Measurements from ENCODE around the gene TOMM40. TPM values are rescaled to one million over a fixed set of nuclear protein-coding genes. Genes with fewer than 3 reads are reported as not detected.
"Not testable (repeated sequence)": the region's sequence is repeated elsewhere in the genome, so short reads cannot be mapped to it uniquely, and the experiment has no call there.

Gene TOMM40
- total RNA-seq, 2 experiments from 2014 or later, result 46.6 to 47.4 TPM

DNA sequence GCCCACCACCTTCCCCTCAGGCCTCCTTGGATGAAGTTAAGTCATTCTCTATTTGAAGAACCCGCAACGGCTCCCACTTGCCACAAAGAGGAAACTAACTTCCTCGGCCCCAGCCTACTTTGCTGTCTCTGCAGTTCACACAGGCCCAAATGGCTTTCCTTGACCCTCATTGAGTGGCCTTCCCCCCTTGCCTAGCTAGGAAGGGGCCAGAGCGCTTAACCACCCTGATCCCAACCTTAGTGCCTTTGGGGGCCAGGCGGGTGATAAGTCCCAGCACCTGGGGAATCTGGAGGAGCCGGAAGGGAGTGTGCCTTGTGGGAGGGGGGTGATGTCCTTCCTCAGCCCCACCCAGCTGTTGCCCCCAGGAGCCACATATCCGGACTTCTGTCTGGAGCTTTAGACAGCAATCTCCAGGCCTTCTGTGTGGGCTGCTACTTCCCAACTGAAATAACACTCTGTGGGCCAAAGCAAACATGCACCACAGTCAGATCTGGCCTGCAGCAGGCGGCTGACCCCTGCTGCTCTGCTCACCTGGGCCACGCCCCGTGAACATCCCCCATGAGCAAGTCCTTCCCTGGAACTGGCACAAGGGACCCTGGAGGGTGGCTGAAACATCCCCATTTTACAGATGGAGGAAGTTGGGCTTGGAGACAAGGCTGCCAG, 34.5 kb upstream of the TOMM40 start:
- H3K27me3 Mint-ChIP-seq, result peaks cover 11% of the 10 kb centered on the region
- H3K27ac Mint-ChIP-seq, result no peak overlapping the region
- H3K9me3 Mint-ChIP-seq, result no peaks in the 10 kb centered on the region
- peaks cover 4% of the 10 kb centered on the region for H3K4me1 Mint-ChIP-seq
- no peaks in the 10 kb centered on the region for H3K36me3 Mint-ChIP-seq (ENCODE audit: low read depth)
- ChIA-PET CTCF (interaction anchor here (1.0 kb wide), 1 partner anchor 73 kb away, joined by 3 read pairs; no protein-coding TSS in a partner anchor), POLR2A (no interaction called here)
- DNase-seq, result no peak
- H3K4me3 Mint-ChIP-seq, result no peak overlapping the region

DNA sequence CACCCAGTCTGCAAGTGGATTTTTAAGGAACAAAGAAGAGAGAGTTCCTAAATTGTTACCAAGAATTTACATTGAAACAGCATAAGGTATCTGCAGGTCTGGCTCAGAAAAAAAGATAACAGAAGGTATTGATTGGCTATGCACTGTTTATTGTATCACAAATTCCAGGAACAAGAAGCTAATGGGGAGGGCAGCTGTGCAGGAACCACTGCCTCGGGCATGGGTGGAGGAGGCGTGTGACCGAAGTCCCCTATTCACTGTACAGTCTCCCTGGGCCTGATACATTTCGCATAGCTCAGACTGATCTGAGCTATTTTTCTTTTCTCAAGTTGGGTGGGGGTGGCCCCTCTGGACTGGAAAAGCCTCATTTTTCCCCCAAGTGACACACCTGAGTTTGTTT, 33.2 kb upstream of the TOMM40 start:
- Mint-ChIP-seq H3K27ac (no peak overlapping the region), H3K4me3 (no peak overlapping the region), H3K27me3 (peaks cover 5% of the 10 kb centered on the region), H3K4me1 (peaks cover 4% of the 10 kb centered on the region), H3K36me3 (ENCODE audit: low read depth) (no peaks in the 10 kb centered on the region), H3K9me3 (no peaks in the 10 kb centered on the region)
- CTCF ChIA-PET, result interaction anchor here (1.0 to 1.1 kb wide), 2 partner anchors 12 to 74 kb away, joined by 3 read pairs; partner anchors contain the start of gene NECTIN2
- DNase-seq, result no peak
- POLR2A ChIA-PET, result no interaction called here

DNA sequence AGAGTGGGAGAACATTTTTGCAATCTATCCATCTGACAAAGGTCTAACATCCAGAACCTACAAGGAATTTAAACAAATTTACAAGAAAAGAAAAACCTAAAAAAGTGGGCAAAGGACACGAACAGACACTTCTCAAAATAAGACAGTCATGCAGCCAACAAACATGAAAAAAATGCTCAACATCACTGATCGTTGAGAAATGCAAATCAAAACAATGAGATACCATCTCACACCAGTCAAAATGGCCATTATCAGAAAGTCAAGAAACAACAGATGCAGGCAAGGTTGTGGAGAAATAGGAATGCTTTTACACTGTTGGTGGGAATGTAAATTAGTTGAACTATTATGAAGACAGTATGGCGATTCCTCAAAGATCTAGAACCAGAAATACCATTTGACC, 29.5 kb upstream of the TOMM40 start:
- H3K4me3 Mint-ChIP-seq; CTCF ChIA-PET; H3K27me3 Mint-ChIP-seq; H3K4me1 Mint-ChIP-seq; H3K27ac Mint-ChIP-seq; POLR2A ChIA-PET; DNase-seq; H3K9me3 Mint-ChIP-seq; H3K36me3 Mint-ChIP-seq (ENCODE audit: low read depth): not testable (repeated sequence)

DNA sequence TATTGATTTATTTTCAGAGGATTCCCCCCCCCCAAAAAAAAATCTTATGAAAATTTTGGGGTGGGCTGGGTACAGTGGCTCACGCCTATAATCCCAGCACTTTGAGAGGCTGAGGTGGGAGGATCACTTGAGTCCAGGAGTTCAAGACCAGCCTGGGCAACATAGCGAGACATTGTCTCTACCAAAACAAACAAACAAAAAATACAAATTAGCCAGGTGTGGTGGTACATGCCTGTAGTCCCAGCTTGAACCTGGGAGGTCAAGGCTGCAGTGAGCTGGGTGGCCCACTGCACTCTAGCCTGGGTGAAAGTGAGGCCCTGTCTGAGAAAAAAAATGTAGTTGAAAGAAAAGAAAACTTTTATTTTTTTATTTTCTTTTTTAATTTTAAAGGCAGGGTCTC, 27.1 kb upstream of the TOMM40 start:
- H3K9me3 Mint-ChIP-seq, result no peaks in the 10 kb centered on the region
- CTCF ChIA-PET, result no interaction called here
- H3K4me3 Mint-ChIP-seq, result no peak overlapping the region
- no peaks in the 10 kb centered on the region for H3K36me3 Mint-ChIP-seq (ENCODE audit: low read depth)
- no peaks in the 10 kb centered on the region for H3K4me1 Mint-ChIP-seq
- POLR2A ChIA-PET, result no interaction called here
- H3K27ac Mint-ChIP-seq, result no peak overlapping the region
- no peaks in the 10 kb centered on the region for H3K27me3 Mint-ChIP-seq
- DNase-seq, result no peak

DNA sequence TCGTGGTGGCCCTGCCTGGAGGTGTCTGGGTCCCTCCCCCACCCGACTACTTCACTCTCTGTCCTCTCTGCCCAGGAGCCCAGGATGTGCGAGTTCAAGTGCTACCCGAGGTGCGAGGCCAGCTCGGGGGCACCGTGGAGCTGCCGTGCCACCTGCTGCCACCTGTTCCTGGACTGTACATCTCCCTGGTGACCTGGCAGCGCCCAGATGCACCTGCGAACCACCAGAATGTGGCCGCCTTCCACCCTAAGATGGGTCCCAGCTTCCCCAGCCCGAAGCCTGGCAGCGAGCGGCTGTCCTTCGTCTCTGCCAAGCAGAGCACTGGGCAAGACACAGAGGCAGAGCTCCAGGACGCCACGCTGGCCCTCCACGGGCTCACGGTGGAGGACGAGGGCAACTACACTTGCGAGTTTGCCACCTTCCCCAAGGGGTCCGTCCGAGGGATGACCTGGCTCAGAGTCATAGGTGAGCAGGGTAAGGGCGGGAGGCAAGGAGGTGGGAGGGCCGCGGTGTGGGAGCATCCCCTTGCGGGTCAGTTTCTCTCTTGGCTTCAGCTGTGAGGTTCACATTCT, 25.8 kb upstream of the TOMM40 start:
- no peaks in the 10 kb centered on the region for H3K36me3 Mint-ChIP-seq (ENCODE audit: low read depth)
- no peak overlapping the region for H3K4me3 Mint-ChIP-seq
- H3K27me3 Mint-ChIP-seq, result no peaks in the 10 kb centered on the region
- H3K27ac Mint-ChIP-seq, result no peak overlapping the region
- ChIA-PET CTCF (no interaction called here), POLR2A (no interaction called here)
- no peak for DNase-seq
- H3K4me1 Mint-ChIP-seq, result no peaks in the 10 kb centered on the region
- no peaks in the 10 kb centered on the region for H3K9me3 Mint-ChIP-seq

DNA sequence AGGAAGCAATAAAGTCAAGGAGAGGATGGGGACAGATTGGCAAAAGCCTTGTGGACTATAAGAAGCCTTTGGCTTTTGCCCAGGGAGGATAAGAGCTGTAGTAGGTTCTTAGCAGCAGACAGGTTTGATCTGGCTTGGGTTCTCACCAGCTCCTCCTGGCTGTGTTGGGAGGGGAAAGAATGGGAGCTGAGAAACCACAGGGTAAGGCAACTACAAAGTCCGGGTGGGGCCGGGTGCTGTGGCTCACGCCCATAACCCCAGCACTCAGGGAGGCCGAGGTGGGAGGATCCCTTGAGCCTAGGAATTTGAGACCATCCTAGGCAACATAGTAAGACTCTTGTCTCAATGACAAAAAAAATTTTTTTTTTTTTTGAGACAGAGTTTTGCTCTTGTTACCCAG, 24.4 kb upstream of the TOMM40 start:
- H3K27me3 Mint-ChIP-seq, result no peaks in the 10 kb centered on the region
- no peak overlapping the region for H3K4me3 Mint-ChIP-seq
- H3K9me3 Mint-ChIP-seq, result no peaks in the 10 kb centered on the region
- CTCF ChIA-PET, result no interaction called here
- no peaks in the 10 kb centered on the region for H3K36me3 Mint-ChIP-seq (ENCODE audit: low read depth)
- POLR2A ChIA-PET, result no interaction called here
- H3K4me1 Mint-ChIP-seq, result no peaks in the 10 kb centered on the region
- no peak for DNase-seq
- H3K27ac Mint-ChIP-seq, result no peak overlapping the region

DNA sequence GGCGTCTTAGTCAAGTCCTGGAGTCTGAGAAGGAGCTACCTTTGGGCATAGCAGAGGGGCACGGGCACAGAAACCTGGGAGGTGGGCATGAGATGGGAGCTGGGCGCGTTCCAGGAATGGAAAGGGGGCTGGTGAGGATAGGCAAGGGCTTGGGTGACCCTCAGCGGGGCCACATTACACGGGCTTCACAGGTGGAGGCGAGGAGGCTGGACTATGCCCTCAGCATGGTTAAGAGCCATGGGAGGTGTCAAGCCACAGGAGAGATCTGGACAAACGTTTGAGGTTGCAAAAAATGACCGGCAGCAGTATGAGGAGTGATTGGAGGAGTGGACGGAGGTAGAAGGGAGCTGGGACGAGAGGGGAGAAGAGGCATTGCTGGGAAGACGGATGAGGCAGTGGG, 23.5 kb upstream of the TOMM40 start:
- ChIA-PET POLR2A (no interaction called here), CTCF (no interaction called here)
- H3K4me3 Mint-ChIP-seq, result no peak overlapping the region
- H3K9me3 Mint-ChIP-seq, result no peaks in the 10 kb centered on the region
- no peak overlapping the region for H3K27ac Mint-ChIP-seq
- no peak for DNase-seq
- no peaks in the 10 kb centered on the region for H3K36me3 Mint-ChIP-seq (ENCODE audit: low read depth)
- H3K4me1 Mint-ChIP-seq, result no peaks in the 10 kb centered on the region
- no peaks in the 10 kb centered on the region for H3K27me3 Mint-ChIP-seq

DNA sequence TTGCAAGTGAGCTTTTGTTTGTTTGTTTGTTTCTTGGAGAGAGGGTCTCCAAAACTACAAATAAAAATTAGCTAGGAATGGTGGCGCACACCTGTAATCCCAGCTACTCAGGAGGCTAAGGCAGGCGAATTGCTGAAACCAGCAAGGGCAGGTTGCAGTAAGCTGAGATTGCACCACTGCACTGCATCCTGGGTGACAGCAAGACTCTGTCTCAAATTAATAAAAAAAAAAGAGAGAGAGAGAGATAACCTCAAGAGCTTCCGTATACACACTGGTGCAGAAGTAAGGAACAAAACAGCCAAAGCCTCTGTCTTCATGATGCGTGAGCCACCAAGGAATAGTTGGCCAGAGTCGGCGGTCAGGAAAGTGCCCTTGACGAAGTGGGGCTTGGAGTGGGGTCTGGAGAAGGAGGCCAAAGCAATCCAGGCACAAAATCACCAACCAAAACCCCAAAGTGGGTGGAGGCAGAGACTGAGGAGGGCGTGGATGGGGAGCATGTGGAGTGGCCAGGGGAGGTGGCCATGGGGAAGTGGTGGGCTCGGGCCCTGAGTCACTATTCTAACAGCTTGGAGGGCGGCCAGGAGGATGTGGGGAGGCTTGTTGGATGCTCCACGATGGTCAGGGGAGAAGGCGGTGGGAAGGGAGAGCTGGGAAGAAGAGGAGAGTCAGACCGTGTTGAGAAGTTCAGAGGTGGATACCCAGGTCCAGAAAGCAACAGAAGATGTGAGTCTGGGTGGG, 21.2 kb upstream of the TOMM40 start:
- H3K36me3 Mint-ChIP-seq (ENCODE audit: low read depth), result no peaks in the 10 kb centered on the region
- H3K9me3 Mint-ChIP-seq, result no peaks in the 10 kb centered on the region
- no peak overlapping the region for H3K27ac Mint-ChIP-seq
- DNase-seq, result no peak
- H3K4me3 Mint-ChIP-seq, result no peak overlapping the region
- POLR2A ChIA-PET, result no interaction called here
- H3K27me3 Mint-ChIP-seq, result no peaks in the 10 kb centered on the region
- no peaks in the 10 kb centered on the region for H3K4me1 Mint-ChIP-seq
- CTCF ChIA-PET, result interaction anchor here (0.6 kb wide), 1 partner anchor 79 kb away, joined by 3 read pairs; no protein-coding TSS in a partner anchor

DNA sequence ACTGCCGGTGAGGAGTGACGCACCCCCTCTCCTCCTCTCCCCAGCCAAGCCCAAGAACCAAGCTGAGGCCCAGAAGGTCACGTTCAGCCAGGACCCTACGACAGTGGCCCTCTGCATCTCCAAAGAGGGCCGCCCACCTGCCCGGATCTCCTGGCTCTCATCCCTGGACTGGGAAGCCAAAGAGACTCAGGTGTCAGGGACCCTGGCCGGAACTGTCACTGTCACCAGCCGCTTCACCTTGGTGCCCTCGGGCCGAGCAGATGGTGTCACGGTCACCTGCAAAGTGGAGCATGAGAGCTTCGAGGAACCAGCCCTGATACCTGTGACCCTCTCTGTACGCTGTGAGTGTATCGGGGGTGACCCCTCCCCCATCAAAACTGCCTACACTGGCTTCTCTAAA, 19.2 kb upstream of the TOMM40 start:
- Mint-ChIP-seq H3K36me3 (ENCODE audit: low read depth) (no peaks in the 10 kb centered on the region), H3K4me3 (no peak overlapping the region), H3K27ac (no peak overlapping the region), H3K4me1 (no peaks in the 10 kb centered on the region), H3K9me3 (no peaks in the 10 kb centered on the region), H3K27me3 (no peaks in the 10 kb centered on the region)
- ChIA-PET POLR2A (interaction anchor here (1.0 kb wide), 1 partner anchor 18 kb away, joined by 3 read pairs; no protein-coding TSS in a partner anchor), CTCF (no interaction called here)
- DNase-seq, result no peak

DNA sequence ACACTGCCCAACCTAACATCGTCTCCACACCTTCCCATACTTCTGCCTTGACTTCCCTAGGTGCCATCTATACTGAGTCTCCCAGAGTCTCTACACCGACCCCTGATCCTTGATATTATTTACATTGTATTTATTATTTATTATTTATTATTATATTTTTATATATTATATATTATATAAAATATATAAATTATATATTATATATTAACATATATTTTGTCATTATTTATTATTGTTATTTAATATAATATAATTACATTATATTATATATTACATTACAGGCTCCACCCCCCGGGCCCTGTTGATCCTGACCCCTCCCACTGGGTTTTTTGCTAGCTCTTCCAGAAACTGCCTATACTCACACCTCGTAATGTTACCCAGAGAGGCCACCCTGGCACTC, 18.4 kb upstream of the TOMM40 start:
- H3K27ac Mint-ChIP-seq, result no peak overlapping the region
- H3K4me1 Mint-ChIP-seq, result peaks cover 4% of the 10 kb centered on the region
- ChIA-PET POLR2A (interaction anchor here (1.0 kb wide), 1 partner anchor 17 kb away, joined by 3 read pairs; no protein-coding TSS in a partner anchor), CTCF (interaction anchor here (0.5 kb wide), 1 partner anchor 290 kb away, joined by 5 read pairs; no protein-coding TSS in a partner anchor)
- no peaks in the 10 kb centered on the region for H3K9me3 Mint-ChIP-seq
- H3K4me3 Mint-ChIP-seq, result no peak overlapping the region
- no peaks in the 10 kb centered on the region for H3K36me3 Mint-ChIP-seq (ENCODE audit: low read depth)
- no peaks in the 10 kb centered on the region for H3K27me3 Mint-ChIP-seq
- DNase-seq, result no peak

DNA sequence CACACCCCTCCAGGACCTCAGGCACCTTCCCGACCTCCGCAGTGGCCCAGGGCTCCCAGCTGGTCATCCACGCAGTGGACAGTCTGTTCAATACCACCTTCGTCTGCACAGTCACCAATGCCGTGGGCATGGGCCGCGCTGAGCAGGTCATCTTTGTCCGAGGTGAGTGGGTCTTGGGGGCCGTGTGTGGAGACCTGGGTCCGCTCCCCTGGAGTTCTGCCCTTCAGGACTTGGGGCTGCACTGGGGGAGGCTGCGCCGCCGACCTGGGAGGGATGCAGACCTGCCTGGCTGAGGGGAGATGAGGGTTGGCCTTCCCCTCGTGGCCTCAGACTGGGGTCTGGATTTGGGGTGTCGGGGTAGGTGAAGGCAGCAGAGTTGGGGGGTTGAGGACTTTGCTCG, 16.7 kb upstream of the TOMM40 start:
- CTCF ChIA-PET, result no interaction called here
- DNase-seq, result no peak
- no peak overlapping the region for H3K27ac Mint-ChIP-seq
- POLR2A ChIA-PET, result no interaction called here
- H3K36me3 Mint-ChIP-seq (ENCODE audit: low read depth), result no peaks in the 10 kb centered on the region
- H3K9me3 Mint-ChIP-seq, result no peaks in the 10 kb centered on the region
- H3K27me3 Mint-ChIP-seq, result no peaks in the 10 kb centered on the region
- no peak overlapping the region for H3K4me3 Mint-ChIP-seq
- H3K4me1 Mint-ChIP-seq, result peaks cover 4% of the 10 kb centered on the region

DNA sequence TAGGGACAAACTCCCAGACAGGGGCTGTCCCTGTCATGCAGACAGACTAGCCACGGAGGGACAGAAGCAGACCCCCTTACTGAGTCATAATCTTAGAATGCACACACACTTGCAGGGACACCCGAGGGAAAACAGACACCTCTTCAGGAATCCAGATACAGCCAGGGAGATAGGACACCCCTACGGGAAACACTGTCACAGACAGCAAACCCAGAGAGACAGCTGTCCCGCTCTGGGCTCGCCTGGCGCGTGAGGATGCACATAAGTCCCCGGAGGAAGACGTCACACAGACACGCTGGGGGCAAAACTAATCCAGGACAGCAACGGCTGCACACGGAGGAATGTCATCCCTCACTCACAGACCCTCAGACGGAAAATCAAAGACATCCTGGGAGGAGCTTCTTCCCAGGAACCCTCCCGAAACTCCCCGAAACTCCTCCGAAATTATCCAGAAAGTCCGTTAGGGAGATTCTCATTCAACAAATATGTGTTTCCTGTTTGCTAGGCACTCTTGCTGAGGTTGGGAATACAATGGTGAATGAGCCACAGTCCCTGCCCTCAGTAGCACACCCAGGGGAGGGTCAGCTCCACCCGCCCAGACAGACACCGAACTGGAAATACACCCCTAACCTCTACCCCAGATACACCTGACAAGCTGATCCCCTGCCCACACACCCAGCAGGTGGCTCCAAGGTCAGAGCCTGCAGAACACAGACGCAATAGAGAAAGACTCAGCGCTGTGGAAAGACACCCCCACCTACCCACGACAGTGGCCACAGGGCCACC, 15.2 kb upstream of the TOMM40 start:
- Mint-ChIP-seq H3K27ac (no peak overlapping the region), H3K9me3 (no peaks in the 10 kb centered on the region), H3K27me3 (no peaks in the 10 kb centered on the region), H3K4me1 (peaks cover 4% of the 10 kb centered on the region), H3K36me3 (ENCODE audit: low read depth) (no peaks in the 10 kb centered on the region), H3K4me3 (no peak overlapping the region)
- ChIA-PET POLR2A (no interaction called here), CTCF (no interaction called here)
- DNase-seq, result no peak

DNA sequence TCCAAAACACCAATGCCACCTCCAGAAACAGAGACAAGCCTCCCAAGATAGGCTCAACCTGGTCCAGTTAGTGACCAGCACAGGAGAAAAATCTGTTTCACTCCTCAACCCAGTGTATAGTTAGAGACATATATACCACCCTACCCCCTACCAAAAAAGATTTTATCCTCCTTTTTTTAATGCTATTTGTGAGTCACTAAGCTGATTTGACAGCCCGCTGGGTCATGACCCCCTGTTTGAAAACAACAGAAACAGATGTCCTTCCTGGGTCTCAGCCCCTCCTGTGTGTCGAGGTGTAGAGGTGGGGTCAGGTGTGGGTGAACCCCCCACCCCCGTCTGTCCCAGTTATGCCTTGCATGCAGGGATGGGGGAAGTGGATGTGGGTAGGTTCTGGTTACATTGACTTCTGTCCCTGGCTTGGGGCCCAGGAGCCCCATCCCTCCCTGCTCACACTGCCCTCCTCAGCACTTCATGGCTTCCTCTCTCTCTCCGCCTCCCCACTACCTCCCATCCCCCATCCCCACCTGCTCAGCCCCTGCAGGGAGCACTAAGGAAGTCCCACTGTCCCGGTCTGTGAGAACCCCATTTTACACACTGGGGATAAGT, 14.0 kb upstream of the TOMM40 start:
- Mint-ChIP-seq H3K36me3 (ENCODE audit: low read depth) (no peaks in the 10 kb centered on the region), H3K9me3 (no peaks in the 10 kb centered on the region), H3K27me3 (no peaks in the 10 kb centered on the region), H3K4me3 (no peak overlapping the region), H3K27ac (no peak overlapping the region), H3K4me1 (peaks cover 4% of the 10 kb centered on the region)
- POLR2A ChIA-PET, result no interaction called here
- no peak for DNase-seq
- CTCF ChIA-PET, result no interaction called here

All from activated CD4-positive, alpha-beta memory T cell treated with anti-CD3 and anti-CD28 coated beads, Interleukin-2, amount 10 ng/mL, durations not matched to agents 7 days and 5 days (primary cell).